ENCODE data around the gene UBLCP1.

DNA sequence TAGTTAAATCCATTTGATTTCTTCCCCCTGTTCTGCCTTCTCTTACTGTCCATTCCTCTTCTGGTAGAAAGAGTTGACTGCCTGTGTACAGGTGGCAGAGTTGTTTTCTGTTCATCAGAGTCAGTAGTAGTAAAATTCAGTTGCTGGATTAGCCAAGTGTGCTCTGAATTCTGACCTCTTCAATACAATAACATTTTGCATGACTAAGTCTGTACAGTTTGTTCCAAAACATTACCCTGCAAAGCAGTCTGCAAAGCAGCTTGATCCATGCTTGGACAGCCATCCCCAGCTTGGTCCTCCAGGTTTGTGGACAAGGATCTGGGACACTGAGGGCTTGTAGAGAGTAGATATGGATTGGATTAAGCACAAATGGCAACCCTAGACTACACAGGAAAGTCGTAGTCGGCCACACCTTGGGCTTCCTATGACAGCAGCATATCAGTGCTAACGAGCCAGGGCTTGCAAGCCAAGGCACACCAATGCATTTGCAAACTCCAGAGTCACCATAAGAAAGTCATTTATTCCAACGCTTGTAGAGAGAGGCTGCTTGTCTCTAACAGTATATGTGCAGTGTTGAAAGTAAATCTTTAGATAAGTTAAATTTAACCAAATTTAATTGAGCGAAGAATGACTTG, 42.0 kb downstream of the UBLCP1 start:
- TF ChIP-seq CTCF (IDR thresholded peaks at IDR 0.05; ENCODE audit: poor library complexity), result no peak
- TF ChIP-seq EZH2 (IDR thresholded peaks at IDR 0.05; ENCODE audit: borderline replicate concordance), result no peak

Data from hepatocyte (in vitro differentiated cells).